Neural progenitor cell (in vitro differentiated cells): Measurements from ENCODE around the gene TEK. TPM values are rescaled to one million over a fixed set of nuclear protein-coding genes. Genes with fewer than 3 reads are reported as not detected.

Experiments used
- DNase-seq: peaks from one replicate; pipeline ENCODE4 v3.0.0-alpha.2; 2016; ENCODE audit warnings: low spot score
- H2AFZ ChIP-seq: fragments of 200-600 bp; sonication (generic); replicated peaks from 2 replicates; pipeline ENCODE4 v1.6.1; 2016; ENCODE audit warnings: antibody characterized with exemption
- H3F3A ChIP-seq: fragments of 200-600 bp; sonication (generic); 2 replicates; pipeline ENCODE4 v1.6.1; 2016; ENCODE audit warnings: antibody characterized with exemption, low read depth
- H3K27ac ChIP-seq: fragments of 200-600 bp; sonication (generic); 2 replicates; pipeline ENCODE4 v1.5.1; 2016; ENCODE audit warnings: mild to moderate bottlenecking
- H3K27me3 ChIP-seq: fragments of 200-600 bp; sonication (generic); 2 replicates; pipeline ENCODE4 v1.6.1; 2016; ENCODE audit warnings: mild to moderate bottlenecking, moderate library complexity
- H3K36me3 ChIP-seq: fragments of 200-600 bp; sonication (generic); 2 replicates; pipeline ENCODE4 v1.5.1; 2016
- H3K4me1 ChIP-seq: fragments of 200-600 bp; sonication (generic); 2 replicates; pipeline ENCODE4 v1.6.1; 2016; ENCODE audit warnings: mixed run types
- H3K4me2 ChIP-seq: fragments of 200-600 bp; sonication (generic); 2 replicates; pipeline ENCODE4 v1.6.1; 2016
- H3K4me3 ChIP-seq: fragments of 200-600 bp; sonication (generic); 2 replicates; pipeline ENCODE4 v1.5.1; 2016
- H3K79me2 ChIP-seq: fragments of 200-600 bp; sonication (generic); 2 replicates; pipeline ENCODE4 v1.6.1; 2016; ENCODE audit warnings: low read depth
- H3K9ac ChIP-seq: fragments of 200-600 bp; sonication (generic); 2 replicates; pipeline ENCODE4 v1.6.1; 2016
- H3K9me3 ChIP-seq: fragments of 200-600 bp; sonication (generic); 2 replicates; pipeline ENCODE4 v1.5.1; 2016; ENCODE audit warnings: low read depth
- H4K20me1 ChIP-seq: fragments of 200-600 bp; sonication (generic); 2 replicates; pipeline ENCODE4 v1.6.1; 2016; ENCODE audit warnings: low read depth
- H3K27ac Mint-ChIP-seq: 3 replicates; pipeline ENCODE4 v1.8.0; 2021; ENCODE audit warnings: mixed read lengths
- H3K27me3 Mint-ChIP-seq: 2 replicates; pipeline ENCODE4 v1.8.0; 2022; ENCODE audit warnings: low read depth, mild to moderate bottlenecking, inconsistent platforms, moderate library complexity, mixed read lengths; ENCODE audit not compliant: insufficient read depth
- H3K36me3 Mint-ChIP-seq: 3 replicates; pipeline ENCODE4 v1.8.0; 2021; ENCODE audit warnings: mixed read lengths
- H3K4me1 Mint-ChIP-seq: 3 replicates; pipeline ENCODE4 v1.8.0; 2021; ENCODE audit warnings: mixed read lengths
- H3K4me3 Mint-ChIP-seq: 3 replicates; pipeline ENCODE4 v1.8.0; 2021; ENCODE audit warnings: mild to moderate bottlenecking, moderate library complexity, mixed read lengths
- H3K9me3 Mint-ChIP-seq: 3 replicates; pipeline ENCODE4 v1.8.0; 2020; ENCODE audit warnings: mixed read lengths
- EZH2 ChIP-seq: fragments of 200-600 bp; sonication (generic); IDR thresholded peaks from 2 replicates; pipeline ENCODE4 v1.6.1; 2017; ENCODE audit warnings: antibody characterized with exemption, mild to moderate bottlenecking, moderate library complexity
- EZH2phosphoT487 ChIP-seq: fragments of 200-600 bp; sonication (generic); IDR thresholded peaks from 2 replicates; pipeline ENCODE4 v1.6.1; 2017; ENCODE audit warnings: antibody characterized with exemption
- total RNA-seq: library from RNA; depleted of rRNA; stranded (reverse); fragments of >200 nt; gene quantifications from 2 replicates; pipeline ENCODE4 v1.2.3, GENCODE V29; 2015; ENCODE audit warnings: low replicate concordance
- TF ChIP-seq, protein P1 (sequence below): fragments of 200-600 bp; sonication (generic); IDR thresholded peaks from 2 replicates; pipeline ENCODE4 v1.5.1; 2017; ENCODE audit warnings: antibody characterized with exemption, mild to moderate bottlenecking

The TEK gene
- total RNA-seq, 1 donor from 2014 or later: 12.3 TPM

DNA sequence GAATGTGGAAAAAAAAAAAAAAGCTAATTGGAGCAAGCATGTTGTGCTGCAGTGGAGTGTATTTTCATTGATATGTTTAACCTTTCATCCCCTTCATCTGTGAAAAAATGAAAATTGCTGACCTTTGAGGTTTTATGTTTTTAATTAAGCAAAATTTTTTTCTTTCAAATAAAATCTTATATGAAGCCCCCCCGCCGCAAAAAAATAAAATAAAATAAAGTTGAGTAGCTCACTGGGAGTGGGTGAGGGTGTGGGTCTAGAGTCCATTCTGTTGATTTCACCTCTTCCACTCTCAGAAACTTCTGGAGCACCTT is 43.3 kb downstream of the TEK start:
- H3K4me3 Mint-ChIP-seq: no peak overlapping the region
- no peaks in the 10 kb centered on the region for H3K9me3 ChIP-seq
- no peak for DNase-seq
- H3K4me1 Mint-ChIP-seq: peaks cover 3% of the 10 kb centered on the region
- H2AFZ ChIP-seq: no peak overlapping the region
- H3K27ac Mint-ChIP-seq: no peak overlapping the region
- H3K27ac ChIP-seq: no peak overlapping the region
- no peaks in the 10 kb centered on the region for H3F3A ChIP-seq
- H3K36me3 Mint-ChIP-seq: no peaks in the 10 kb centered on the region
- no peaks in the 10 kb centered on the region for H3K9me3 Mint-ChIP-seq
- no peaks in the 10 kb centered on the region for H3K36me3 ChIP-seq
- H3K27me3 Mint-ChIP-seq: peaks cover 2% of the 10 kb centered on the region
- no peak overlapping the region for H3K4me2 ChIP-seq
- TF ChIP-seq, protein P1, sequence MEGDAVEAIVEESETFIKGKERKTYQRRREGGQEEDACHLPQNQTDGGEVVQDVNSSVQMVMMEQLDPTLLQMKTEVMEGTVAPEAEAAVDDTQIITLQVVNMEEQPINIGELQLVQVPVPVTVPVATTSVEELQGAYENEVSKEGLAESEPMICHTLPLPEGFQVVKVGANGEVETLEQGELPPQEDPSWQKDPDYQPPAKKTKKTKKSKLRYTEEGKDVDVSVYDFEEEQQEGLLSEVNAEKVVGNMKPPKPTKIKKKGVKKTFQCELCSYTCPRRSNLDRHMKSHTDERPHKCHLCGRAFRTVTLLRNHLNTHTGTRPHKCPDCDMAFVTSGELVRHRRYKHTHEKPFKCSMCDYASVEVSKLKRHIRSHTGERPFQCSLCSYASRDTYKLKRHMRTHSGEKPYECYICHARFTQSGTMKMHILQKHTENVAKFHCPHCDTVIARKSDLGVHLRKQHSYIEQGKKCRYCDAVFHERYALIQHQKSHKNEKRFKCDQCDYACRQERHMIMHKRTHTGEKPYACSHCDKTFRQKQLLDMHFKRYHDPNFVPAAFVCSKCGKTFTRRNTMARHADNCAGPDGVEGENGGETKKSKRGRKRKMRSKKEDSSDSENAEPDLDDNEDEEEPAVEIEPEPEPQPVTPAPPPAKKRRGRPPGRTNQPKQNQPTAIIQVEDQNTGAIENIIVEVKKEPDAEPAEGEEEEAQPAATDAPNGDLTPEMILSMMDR: no peak
- no peak for TF ChIP-seq EZH2phosphoT487
- TF ChIP-seq EZH2: no peak
- H3K9ac ChIP-seq: no peak overlapping the region
- H3K27me3 ChIP-seq: no peaks in the 10 kb centered on the region
- no peaks in the 10 kb centered on the region for H3K4me1 ChIP-seq
- no peaks in the 10 kb centered on the region for H3K79me2 ChIP-seq
- no peak overlapping the region for H3K4me3 ChIP-seq
- no peaks in the 10 kb centered on the region for H4K20me1 ChIP-seq

DNA sequence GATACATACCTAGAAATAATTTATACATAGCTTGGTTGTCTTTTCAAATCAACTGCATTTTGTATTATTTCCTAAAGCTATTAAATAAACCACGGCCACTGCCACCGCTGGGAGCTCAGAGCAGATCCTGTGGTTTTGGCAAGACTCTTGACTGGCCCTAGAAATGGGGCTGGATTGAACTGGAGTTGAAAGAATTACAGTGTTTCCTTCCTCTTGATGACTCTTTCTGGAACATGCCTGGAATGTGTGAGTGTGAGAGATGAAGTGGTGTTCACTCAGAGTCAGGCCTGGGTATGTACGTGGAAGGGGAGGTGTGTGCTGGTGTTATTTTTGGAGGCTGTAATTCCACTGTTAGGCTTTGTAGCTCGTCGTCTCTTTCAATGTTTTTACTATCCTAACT is 45.9 kb downstream of the TEK start:
- Histone ChIP-seq H3K27ac (no peak overlapping the region), H3K4me1 (no peaks in the 10 kb centered on the region), H3K9me3 (no peaks in the 10 kb centered on the region), H3F3A (no peaks in the 10 kb centered on the region), H3K27me3 (no peaks in the 10 kb centered on the region), H3K9ac (no peak overlapping the region), H3K4me2 (no peak overlapping the region), H3K4me3 (no peak overlapping the region), H2AFZ (no peak overlapping the region), H4K20me1 (no peaks in the 10 kb centered on the region), H3K79me2 (no peaks in the 10 kb centered on the region), H3K36me3 (no peaks in the 10 kb centered on the region)
- no peak overlapping the region for H3K4me3 Mint-ChIP-seq
- no peak overlapping the region for H3K27ac Mint-ChIP-seq
- peaks cover 3% of the 10 kb centered on the region for H3K4me1 Mint-ChIP-seq
- DNase-seq: no peak
- H3K27me3 Mint-ChIP-seq: peaks cover 2% of the 10 kb centered on the region
- no peak for TF ChIP-seq EZH2phosphoT487
- TF ChIP-seq EZH2: no peak
- TF ChIP-seq, protein P1: no peak
- H3K36me3 Mint-ChIP-seq: no peaks in the 10 kb centered on the region
- H3K9me3 Mint-ChIP-seq: no peaks in the 10 kb centered on the region

DNA sequence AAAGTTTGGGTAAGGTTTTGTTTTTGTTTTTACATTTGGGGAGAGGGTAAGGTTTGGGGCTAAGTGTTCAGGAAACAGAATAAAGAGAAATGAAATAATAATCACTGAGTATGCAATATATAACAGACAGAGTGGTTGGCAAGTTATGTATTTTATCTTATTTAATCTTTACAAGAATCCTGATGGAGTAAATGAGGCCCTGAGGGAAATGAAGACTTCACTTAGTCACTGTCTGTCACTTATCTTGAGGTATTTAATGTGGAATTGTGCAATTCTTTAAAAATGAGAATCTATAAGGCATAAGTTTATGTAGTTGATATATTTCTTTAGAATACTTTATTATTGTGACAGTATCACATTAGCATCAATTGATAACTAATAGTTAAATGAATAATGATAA is 48.1 kb downstream of the TEK start:
- DNase-seq: no peak
- Mint-ChIP-seq H3K9me3 (no peaks in the 10 kb centered on the region), H3K4me3 (no peak overlapping the region), H3K27ac (no peak overlapping the region), H3K36me3 (no peaks in the 10 kb centered on the region), H3K4me1 (no peaks in the 10 kb centered on the region), H3K27me3 (peaks cover 2% of the 10 kb centered on the region)
- H4K20me1 ChIP-seq: no peaks in the 10 kb centered on the region
- no peaks in the 10 kb centered on the region for H3F3A ChIP-seq
- no peak overlapping the region for H3K4me3 ChIP-seq
- no peaks in the 10 kb centered on the region for H3K4me1 ChIP-seq
- no peak overlapping the region for H3K9ac ChIP-seq
- H3K4me2 ChIP-seq: no peak overlapping the region
- H3K79me2 ChIP-seq: no peaks in the 10 kb centered on the region
- no peak overlapping the region for H3K27ac ChIP-seq
- H3K27me3 ChIP-seq: no peaks in the 10 kb centered on the region
- TF ChIP-seq EZH2phosphoT487 (no peak), EZH2 (no peak)
- TF ChIP-seq, protein P1: no peak
- H3K9me3 ChIP-seq: no peaks in the 10 kb centered on the region
- no peaks in the 10 kb centered on the region for H3K36me3 ChIP-seq
- no peak overlapping the region for H2AFZ ChIP-seq

DNA sequence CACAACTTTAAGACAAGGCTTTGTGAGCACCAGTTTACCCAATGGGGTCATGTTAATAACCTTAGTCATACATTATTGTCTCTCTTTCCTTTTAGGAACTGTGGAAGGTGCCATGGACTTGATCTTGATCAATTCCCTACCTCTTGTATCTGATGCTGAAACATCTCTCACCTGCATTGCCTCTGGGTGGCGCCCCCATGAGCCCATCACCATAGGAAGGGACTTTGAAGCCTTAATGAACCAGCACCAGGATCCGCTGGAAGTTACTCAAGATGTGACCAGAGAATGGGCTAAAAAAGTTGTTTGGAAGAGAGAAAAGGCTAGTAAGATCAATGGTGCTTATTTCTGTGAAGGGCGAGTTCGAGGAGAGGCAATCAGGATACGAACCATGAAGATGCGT is 48.7 kb downstream of the TEK start:
- Histone ChIP-seq H3K27ac (no peak overlapping the region), H3K4me1 (no peaks in the 10 kb centered on the region), H3K9me3 (no peaks in the 10 kb centered on the region), H3K4me2 (no peak overlapping the region), H3K4me3 (no peak overlapping the region), H4K20me1 (no peaks in the 10 kb centered on the region), H3K79me2 (no peaks in the 10 kb centered on the region), H3K9ac (no peak overlapping the region), H3K36me3 (no peaks in the 10 kb centered on the region), H3K27me3 (no peaks in the 10 kb centered on the region), H2AFZ (no peak overlapping the region), H3F3A (no peaks in the 10 kb centered on the region)
- H3K27me3 Mint-ChIP-seq: peaks cover 2% of the 10 kb centered on the region
- no peak overlapping the region for H3K4me3 Mint-ChIP-seq
- no peaks in the 10 kb centered on the region for H3K4me1 Mint-ChIP-seq
- no peak overlapping the region for H3K27ac Mint-ChIP-seq
- TF ChIP-seq EZH2 (no peak), EZH2phosphoT487 (no peak)
- TF ChIP-seq, protein P1: no peak
- H3K9me3 Mint-ChIP-seq: no peaks in the 10 kb centered on the region
- DNase-seq: no peak
- no peaks in the 10 kb centered on the region for H3K36me3 Mint-ChIP-seq
